ENCODE results near the gene AUNIP. TPM values are rescaled to one million over a fixed set of nuclear protein-coding genes. Genes with fewer than 3 reads are reported as not detected.

AUNIP gene
- total RNA-seq, 4 donors from 2014 or later: not detected

DNA sequence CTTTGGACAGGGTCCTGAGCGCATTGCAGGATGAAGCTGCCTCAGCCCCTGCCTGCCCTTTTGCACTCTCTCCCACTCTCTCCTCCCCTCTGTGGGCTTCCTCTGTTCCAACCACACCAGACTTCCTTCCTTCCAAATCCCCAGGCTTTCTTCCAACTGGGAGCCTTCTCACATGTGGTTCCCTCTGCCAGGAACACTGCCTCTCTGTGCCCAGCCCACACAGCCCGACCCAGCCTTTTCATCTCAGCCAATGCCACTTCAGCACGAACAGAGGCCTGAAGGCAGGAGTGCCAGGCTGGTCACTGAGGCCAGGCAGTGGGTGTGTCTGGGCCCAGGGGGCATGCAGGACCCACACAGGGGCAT is 53.4 kb downstream of the AUNIP start:
- H3K4me3 ChIP-seq (replicated peaks in 1 of 3): no peak overlapping the region
- intact Hi-C loops (cut with DNase I): loop anchor here (10.0 kb wide), 1 partner anchor 401 kb away; no protein-coding TSS in a partner anchor
- H3K27ac ChIP-seq: peak overlapping the region in 2 of 3 donors; percentile 39 to 65
- peaks cover 11 to 61% of the 10 kb centered on the region in 2 donors for H3K4me1 ChIP-seq
- peaks cover 9 to 16% of the 10 kb centered on the region in 2 donors for H3K36me3 ChIP-seq
- H3K27me3 ChIP-seq: no peaks in the 10 kb centered on the region
- TF ChIP-seq POLR2A (IDR thresholded peaks at IDR 0.05): no peak
- TF ChIP-seq CTCF (IDR thresholded peaks at IDR 0.05): no peak
- DNase-seq: no peak
- 66 to 67% methylated on average over 3 of the region's 3 CpGs for WGBS, 2 donors
- H3K9me3 ChIP-seq: no peaks in the 10 kb centered on the region

DNA sequence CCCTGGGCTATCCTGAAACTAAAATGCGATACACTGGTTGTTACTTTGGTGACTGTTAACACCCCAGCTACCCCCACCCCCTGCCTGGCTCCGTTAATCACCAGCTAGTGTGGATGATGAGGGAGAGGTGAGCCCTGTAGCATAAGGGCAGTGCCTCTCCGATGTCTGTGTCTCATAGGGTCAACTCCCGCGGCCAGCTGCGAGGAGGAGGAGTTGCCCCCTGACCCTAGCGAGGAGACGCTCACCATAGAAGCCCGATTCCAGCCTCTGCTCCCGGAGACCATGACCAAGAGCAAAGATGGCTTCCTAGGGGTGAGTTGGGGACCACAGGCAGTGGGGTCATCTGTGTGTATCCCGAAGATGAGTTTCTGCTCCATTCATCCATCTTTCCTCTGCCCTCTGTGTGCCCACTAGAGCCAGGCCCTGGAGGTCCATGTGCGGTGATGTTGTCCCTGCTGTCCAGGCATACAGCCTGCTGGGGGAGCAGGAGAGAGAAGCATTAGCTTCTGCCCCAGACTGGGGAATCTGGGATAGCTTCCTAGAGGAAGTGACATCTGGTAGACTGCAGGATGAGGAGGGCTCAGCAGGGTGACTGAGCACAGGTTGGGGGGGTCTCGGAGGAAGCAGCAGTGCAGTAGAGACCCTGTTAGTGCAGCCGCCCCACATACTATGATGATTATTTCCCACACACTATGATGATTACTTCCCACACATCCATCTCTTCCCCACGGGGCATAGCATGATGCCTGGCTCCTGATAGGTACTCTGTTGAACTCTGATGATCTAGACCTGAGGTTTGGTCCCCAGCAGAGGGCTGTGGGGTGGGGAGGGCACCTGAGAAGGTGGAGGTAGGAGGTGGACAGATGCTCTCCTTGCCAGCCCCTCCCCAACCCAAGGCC is 54.0 kb downstream of the AUNIP start:
- no peaks in the 10 kb centered on the region for H3K27me3 ChIP-seq
- intact Hi-C loops (cut with DNase I): loop anchor here (10.0 kb wide), 1 partner anchor 400 kb away; no protein-coding TSS in a partner anchor

DNA sequence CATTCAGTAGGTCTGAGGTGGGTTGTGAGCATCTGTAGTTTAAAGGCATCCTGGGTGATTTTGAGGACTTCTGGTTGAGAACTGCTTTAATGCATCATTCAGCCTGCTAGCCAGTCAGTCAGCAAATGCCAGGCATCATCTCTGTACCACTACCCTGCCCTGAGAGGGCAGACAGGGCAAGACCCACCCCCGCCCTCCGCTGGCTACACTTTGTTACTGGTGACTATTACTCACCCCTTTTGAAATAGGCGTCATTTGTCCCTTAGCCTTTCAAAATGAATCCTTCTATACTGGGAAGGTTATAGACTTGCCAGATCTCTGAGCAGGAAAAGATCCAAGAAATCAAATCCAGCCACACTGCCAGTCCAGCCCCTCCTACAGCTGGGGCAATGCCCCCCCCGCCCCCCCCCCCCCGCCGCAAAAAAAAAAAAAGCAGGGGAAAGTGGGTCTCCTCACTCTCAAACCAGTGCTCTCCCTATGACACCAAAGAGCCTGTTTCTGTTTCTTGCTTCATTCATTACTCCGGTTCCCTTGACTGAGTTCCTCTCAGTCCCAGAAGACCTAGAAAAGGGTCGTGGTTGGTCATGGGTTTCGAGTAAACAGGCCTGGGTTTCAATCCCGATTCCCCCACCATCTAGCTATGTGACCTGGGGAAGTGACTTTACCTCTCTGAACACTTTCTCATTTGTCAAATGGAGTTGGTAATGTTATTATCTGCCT is 54.9 kb downstream of the AUNIP start:
- H3K36me3 ChIP-seq: peaks cover 9% of the 10 kb centered on the region in 2 donors
- intact Hi-C loops (cut with DNase I): loop anchor here (10.0 kb wide), 1 partner anchor 400 kb away; no protein-coding TSS in a partner anchor
- H3K4me3 ChIP-seq (replicated peaks in 1 of 3): no peak overlapping the region
- peak overlapping the region in 2 of 3 donors; percentile 39 to 65 for H3K27ac ChIP-seq
- no peak for DNase-seq
- H3K9me3 ChIP-seq: no peaks in the 10 kb centered on the region
- H3K27me3 ChIP-seq: no peaks in the 10 kb centered on the region
- no peak for TF ChIP-seq POLR2A (IDR thresholded peaks at IDR 0.05)
- 77 to 80% methylated on average over 10 of the region's 10 CpGs for WGBS, 2 donors
- H3K4me1 ChIP-seq: peaks cover 18 to 63% of the 10 kb centered on the region in 2 donors

More for the DNA sequence above, 54.0 kb downstream of the AUNIP start:
- Histone ChIP-seq H3K9me3 (no peaks in the 10 kb centered on the region), H3K4me1 (peaks cover 15 to 58% of the 10 kb centered on the region in 2 donors), H3K4me3 (replicated peaks in 1 of 3) (no peak overlapping the region), H3K27ac (peak overlapping the region in 2 of 3 donors; percentile 39 to 65), H3K36me3 (peaks cover 9 to 16% of the 10 kb centered on the region in 2 donors)
- no peak for DNase-seq
- TF ChIP-seq CTCF (IDR thresholded peaks at IDR 0.05) (no peak), POLR2A (IDR thresholded peaks at IDR 0.05) (no peak)
- 84 to 88% methylated on average over 9 to 14 of the region's 15 CpGs for whole genome bisulfite sequencing, 2 donors

- Histone ChIP-seq H3K27ac (no peak overlapping the region), H3K9me3 (no peaks in the 10 kb centered on the region), H3K4me3 (replicated peaks in 1 of 3) (no peak overlapping the region), H3K36me3 (no peaks in the 10 kb centered on the region), H3K27me3 (no peaks in the 10 kb centered on the region), H3K4me1 (peaks cover 20 to 66% of the 10 kb centered on the region in 2 donors)
- no peak for DNase-seq
- WGBS, 2 donors: 97 to 100% methylated on average over 1 of the region's 1 CpG
- intact Hi-C loops (cut with DNase I): loop anchor here (10.0 kb wide), 1 partner anchor 399 kb away; no protein-coding TSS in a partner anchor
- no peak for TF ChIP-seq POLR2A (IDR thresholded peaks at IDR 0.05)
- TF ChIP-seq CTCF (IDR thresholded peaks at IDR 0.05): no peak
Observed at GRCh38 chr1:25803368-25803767, 55.9 kb downstream of the AUNIP start.

DNA sequence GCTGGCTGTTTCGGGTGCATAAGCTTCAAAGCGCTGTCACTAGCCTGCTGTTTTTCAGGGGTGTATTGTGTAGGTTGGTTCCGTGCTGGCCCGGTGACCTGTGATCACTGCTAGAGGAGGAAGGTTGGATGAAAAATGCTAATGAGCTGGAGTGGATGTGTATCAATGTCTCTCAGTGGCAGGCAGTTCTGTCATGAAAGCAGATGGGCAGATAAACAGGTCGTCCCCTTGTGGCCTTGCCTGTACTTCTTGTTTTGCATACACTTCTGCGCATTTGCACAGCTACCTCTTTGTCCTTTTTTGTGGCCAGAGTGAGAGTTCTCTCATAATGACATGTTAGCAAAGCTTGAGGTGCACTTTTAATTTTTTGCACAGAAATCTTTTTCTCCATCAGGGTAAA is 56.3 kb downstream of the AUNIP start:
- peaks cover 20 to 64% of the 10 kb centered on the region in 2 donors for H3K4me1 ChIP-seq
- no peak overlapping the region for H3K27ac ChIP-seq
- TF ChIP-seq CTCF (IDR thresholded peaks at IDR 0.05) (no peak), POLR2A (IDR thresholded peaks at IDR 0.05) (no peak)
- no peak for DNase-seq
- intact Hi-C loops (cut with DNase I): loop anchor here (10.0 kb wide), 1 partner anchor 398 kb away; no protein-coding TSS in a partner anchor
- 67 to 73% methylated on average over 6 of the region's 6 CpGs for WGBS, 2 donors
- no peaks in the 10 kb centered on the region for H3K36me3 ChIP-seq
- H3K9me3 ChIP-seq: no peaks in the 10 kb centered on the region
- no peak overlapping the region for H3K4me3 ChIP-seq (replicated peaks in 1 of 3)
- H3K27me3 ChIP-seq: no peaks in the 10 kb centered on the region
